ENCODE measurements around the gene NOX5. TPM values are rescaled to one million over a fixed set of nuclear protein-coding genes. Genes with fewer than 3 reads are reported as not detected.

The NOX5 gene
- total RNA-seq, 1 experiment from 2014 or later = 0.91 TPM

- TF ChIP-seq REST (IDR thresholded peaks at IDR 0.05; ENCODE audit: low read depth) (no peak), CBX3 (IDR thresholded peaks at IDR 0.05; ENCODE audit: low read depth) (no peak), SP1 (IDR thresholded peaks at IDR 0.05; ENCODE audit: low read depth) (no peak), SRF (IDR thresholded peaks at IDR 0.05; ENCODE audit: low read depth) (no peak), MAX (IDR thresholded peaks at IDR 0.05) (no peak), FOSL1 (IDR thresholded peaks at IDR 0.05; ENCODE audit: low read depth) (no peak), EZH2phosphoT487 (IDR thresholded peaks at IDR 0.05; ENCODE audit: borderline replicate concordance) (no peak), TCF7L2 (IDR thresholded peaks at IDR 0.05; ENCODE audit: borderline replicate concordance, extremely low read depth, insufficient read depth, insufficient read length) (no peak)
Measured at GRCh38 chr15:69066007-69066995, 51.8 kb downstream of the NOX5 start (continued).

- Histone ChIP-seq H3K79me2 (ENCODE audit: insufficient read depth, low read length) (no peaks in the 10 kb centered on the region), H2AFZ (ENCODE audit: low read depth, low read length, poor library complexity, severe bottlenecking) (no peak overlapping the region), H3K36me3 (ENCODE audit: control insufficient read depth in 1 of 2, insufficient read depth in 2 of 2, low read length in 2 of 2) (no peaks in the 10 kb centered on the region), H3K9me3 (ENCODE audit: control insufficient read depth in 1 of 2, insufficient read depth in 1 of 2, low read depth in 1 of 2, low read length in 2 of 2) (no peaks in the 10 kb centered on the region), H4K20me1 (ENCODE audit: insufficient read depth) (no peaks in the 10 kb centered on the region), H3K4me2 (ENCODE audit: low read length) (no peak overlapping the region), H3K27me3 (ENCODE audit: insufficient read depth, low read length) (no peaks in the 10 kb centered on the region), H3K4me3 (replicated peaks in 1 of 2; ENCODE audit: low read depth in 1 of 2, low read length in 2 of 2) (no peak overlapping the region), H3K4me1 (ENCODE audit: control insufficient read depth in 1 of 2, insufficient read depth in 2 of 2, low read length in 2 of 2) (no peaks in the 10 kb centered on the region), H3K27ac (ENCODE audit: low read depth, low read length) (no peak overlapping the region), H3K9ac (ENCODE audit: low read length) (no peak overlapping the region), H3K9me2 (ENCODE audit: insufficient read depth) (no peaks in the 10 kb centered on the region)
- CTCF ChIA-PET = interaction anchor here (1.5 kb wide), 1 partner anchor 8 kb away, joined by 6 read pairs; no protein-coding TSS in a partner anchor
- no TSS peak for BruUV-seq (replicated peaks)
- RAD21 ChIA-PET (ENCODE audit: low non-redundant PET in 1 of 2, low total read pairs in 2 of 2, uncharacterized antibody in 2 of 2, unreplicated experiment in 2 of 2) = no interaction called here
- TF ChIP-seq CEBPB (IDR thresholded peaks at IDR 0.05; ENCODE audit: low read depth) (no peak), EZH2phosphoT487 (IDR thresholded peaks at IDR 0.05; ENCODE audit: borderline replicate concordance) (no peak), MAX (IDR thresholded peaks at IDR 0.05) (no peak), FOSL1 (IDR thresholded peaks at IDR 0.05; ENCODE audit: low read depth) (no peak), RAD21 (IDR thresholded peaks at IDR 0.05; ENCODE audit: low read depth) (no peak), TCF7L2 (IDR thresholded peaks at IDR 0.05; ENCODE audit: borderline replicate concordance, extremely low read depth, insufficient read depth, insufficient read length) (no peak), YY1 (IDR thresholded peaks at IDR 0.05; ENCODE audit: extremely low read depth, insufficient replicate concordance, low read depth, low read length) (no peak), ZNF274 (IDR thresholded peaks at IDR 0.05; ENCODE audit: low read depth, low read length) (no peak)
- POLR2A ChIA-PET = no interaction called here
- intact Hi-C loops (cut with micrococcal nuclease) = no loop called here
- ATAC-seq = no peak
- no peak for DNase-seq (ENCODE audit: low read depth, low spot score)
Measured at GRCh38 chr15:69067296-69067695, 52.8 kb downstream of the NOX5 start.
